ENCODE data around the gene ENPEP. TPM values are rescaled to one million over a fixed set of nuclear protein-coding genes. Genes with fewer than 3 reads are reported as not detected.

Gene ENPEP
- total RNA-seq, 4 donors from 2014 or later: 0.80 to 6.2 (median 1.5) TPM

- in situ Hi-C loops (cut with MboI; ENCODE audit: low pct_ligation_motif_present in 1 of 4, low pct_unique_long_range_greater_than_20kb in 1 of 4, low sequenced_read_pairs in 3 of 4): no loop called here
- Histone ChIP-seq H3K27me3 (peaks cover 6% of the 10 kb centered on the region), H3K9me3 (no peaks in the 10 kb centered on the region), H3K4me3 (no peak overlapping the region), H3K27ac (no peak overlapping the region), H3K4me1 (no peaks in the 10 kb centered on the region), H3K36me3 (no peaks in the 10 kb centered on the region)
- 47 to 57% methylated on average over 1 of the region's 1 CpG for WGBS, 2 donors (ENCODE audit: low coverage in 1 of 2)
- no peak for DNase-seq
- no peak for TF ChIP-seq CTCF (IDR thresholded peaks at IDR 0.05)
- no peak for TF ChIP-seq POLR2AphosphoS5 (IDR thresholded peaks at IDR 0.05)
- TF ChIP-seq POLR2A (IDR thresholded peaks at IDR 0.05): no peak
- TF ChIP-seq EP300 (IDR thresholded peaks at IDR 0.05; ENCODE audit: low read depth): no peak
- intact Hi-C loops (cut with DNase I; ENCODE audit: low total_unique reads): no loop called here
These were observed 17.6 kb downstream of the ENPEP start for GRCh38 chr4:110493520-110493919.

GRCh38 chr4:110498420-110498819 is 22.5 kb downstream of the ENPEP start:
- Histone ChIP-seq H3K9me3 (no peaks in the 10 kb centered on the region), H3K4me1 (no peaks in the 10 kb centered on the region), H3K36me3 (no peaks in the 10 kb centered on the region), H3K4me3 (no peak overlapping the region), H3K27ac (no peak overlapping the region), H3K27me3 (peaks cover 6% of the 10 kb centered on the region)
- 91 to 93% methylated on average over 5 of the region's 5 CpGs for WGBS, 2 donors (ENCODE audit: low coverage in 1 of 2)
- in situ Hi-C loops (cut with MboI; ENCODE audit: low pct_ligation_motif_present in 1 of 4, low pct_unique_long_range_greater_than_20kb in 1 of 4, low sequenced_read_pairs in 3 of 4): no loop called here
- intact Hi-C loops (cut with DNase I; ENCODE audit: low total_unique reads): no loop called here
- no peak for DNase-seq
- TF ChIP-seq POLR2AphosphoS5 (IDR thresholded peaks at IDR 0.05) (no peak), POLR2A (IDR thresholded peaks at IDR 0.05) (no peak), CTCF (IDR thresholded peaks at IDR 0.05) (no peak), EP300 (IDR thresholded peaks at IDR 0.05; ENCODE audit: low read depth) (no peak)

- no peak for DNase-seq
- H3K4me3 ChIP-seq: no peak overlapping the region
- WGBS, 2 donors (ENCODE audit: low coverage in 1 of 2): 59 to 77% methylated on average over 4 of the region's 4 CpGs
- no peak overlapping the region for H3K27ac ChIP-seq
- in situ Hi-C loops (cut with MboI; ENCODE audit: low pct_ligation_motif_present in 1 of 4, low pct_unique_long_range_greater_than_20kb in 1 of 4, low sequenced_read_pairs in 3 of 4): no loop called here
- TF ChIP-seq CTCF (IDR thresholded peaks at IDR 0.05) (no peak), POLR2A (IDR thresholded peaks at IDR 0.05) (no peak), EP300 (IDR thresholded peaks at IDR 0.05; ENCODE audit: low read depth) (no peak), POLR2AphosphoS5 (IDR thresholded peaks at IDR 0.05) (no peak)
- no peaks in the 10 kb centered on the region for H3K4me1 ChIP-seq
- H3K27me3 ChIP-seq: peaks cover 2% of the 10 kb centered on the region
- no peaks in the 10 kb centered on the region for H3K36me3 ChIP-seq
- intact Hi-C loops (cut with DNase I; ENCODE audit: low total_unique reads): no loop called here
- H3K9me3 ChIP-seq: no peaks in the 10 kb centered on the region
These were observed 23.2 kb downstream of the ENPEP start for GRCh38 chr4:110499126-110499525.

- no peaks in the 10 kb centered on the region for H3K4me1 ChIP-seq
- H3K27ac ChIP-seq: no peak overlapping the region
- no peak for DNase-seq
- no peaks in the 10 kb centered on the region for H3K27me3 ChIP-seq
- in situ Hi-C loops (cut with MboI; ENCODE audit: low pct_ligation_motif_present in 1 of 4, low pct_unique_long_range_greater_than_20kb in 1 of 4, low sequenced_read_pairs in 3 of 4): loop anchor here (10.0 to 25.0 kb wide), 6 partner anchors 157 to 1090 kb away; no protein-coding TSS in a partner anchor
- no peaks in the 10 kb centered on the region for H3K9me3 ChIP-seq
- no peak overlapping the region for H3K4me3 ChIP-seq
- intact Hi-C loops (cut with DNase I; ENCODE audit: low total_unique reads): no loop called here
- TF ChIP-seq POLR2AphosphoS5 (IDR thresholded peaks at IDR 0.05) (no peak), POLR2A (IDR thresholded peaks at IDR 0.05) (no peak), CTCF (IDR thresholded peaks at IDR 0.05) (no peak), EP300 (IDR thresholded peaks at IDR 0.05; ENCODE audit: low read depth) (no peak)
- H3K36me3 ChIP-seq: no peaks in the 10 kb centered on the region
These were observed 25.9 kb downstream of the ENPEP start for GRCh38 chr4:110501826-110502225.

Data from transverse colon (tissue), 4 donors.